ENCODE data around the gene F10.
A peak's percentile ranks its signal among the peaks of the same experiment; 100 is the strongest.

Gene F10

DNA sequence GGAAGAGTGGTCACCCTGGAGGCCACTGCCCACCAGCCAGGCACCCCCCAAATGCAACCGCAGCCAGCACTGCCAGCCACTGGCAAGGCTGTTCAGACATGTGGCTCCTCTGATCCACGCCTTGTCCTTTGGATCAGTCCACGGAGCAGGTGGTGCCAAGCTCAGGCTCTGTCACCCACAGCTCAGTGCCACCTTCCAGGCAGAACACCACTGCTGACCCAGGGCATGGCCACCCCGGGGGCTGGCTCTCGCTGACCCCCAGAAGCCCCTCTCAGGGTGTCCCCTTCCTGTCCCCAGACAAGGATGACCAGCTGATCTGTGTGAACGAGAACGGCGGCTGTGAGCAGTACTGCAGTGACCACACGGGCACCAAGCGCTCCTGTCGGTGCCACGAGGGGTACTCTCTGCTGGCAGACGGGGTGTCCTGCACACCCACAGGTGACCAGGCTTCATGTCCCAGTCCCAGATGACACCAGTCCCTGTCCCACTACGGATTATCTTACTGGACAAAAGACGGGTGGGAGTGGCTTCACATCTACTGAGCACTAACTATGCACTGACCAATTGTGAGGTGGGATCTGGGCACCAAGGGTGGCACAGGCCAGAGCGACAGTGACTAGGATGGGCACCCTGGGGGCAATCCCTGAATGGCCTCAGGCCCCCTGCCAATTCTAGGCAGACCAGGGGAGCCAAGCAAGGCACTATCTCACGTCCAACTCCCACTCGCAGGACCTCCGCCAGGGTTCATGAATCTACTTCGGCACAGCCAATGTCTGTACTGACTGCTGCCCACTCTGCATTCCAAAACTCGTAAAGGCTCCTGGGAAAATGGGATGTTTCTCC, 7.0 kb upstream of the F10 start:
- DNase-seq (ENCODE audit: low read depth): no peak
- TF ChIP-seq, protein P1, sequence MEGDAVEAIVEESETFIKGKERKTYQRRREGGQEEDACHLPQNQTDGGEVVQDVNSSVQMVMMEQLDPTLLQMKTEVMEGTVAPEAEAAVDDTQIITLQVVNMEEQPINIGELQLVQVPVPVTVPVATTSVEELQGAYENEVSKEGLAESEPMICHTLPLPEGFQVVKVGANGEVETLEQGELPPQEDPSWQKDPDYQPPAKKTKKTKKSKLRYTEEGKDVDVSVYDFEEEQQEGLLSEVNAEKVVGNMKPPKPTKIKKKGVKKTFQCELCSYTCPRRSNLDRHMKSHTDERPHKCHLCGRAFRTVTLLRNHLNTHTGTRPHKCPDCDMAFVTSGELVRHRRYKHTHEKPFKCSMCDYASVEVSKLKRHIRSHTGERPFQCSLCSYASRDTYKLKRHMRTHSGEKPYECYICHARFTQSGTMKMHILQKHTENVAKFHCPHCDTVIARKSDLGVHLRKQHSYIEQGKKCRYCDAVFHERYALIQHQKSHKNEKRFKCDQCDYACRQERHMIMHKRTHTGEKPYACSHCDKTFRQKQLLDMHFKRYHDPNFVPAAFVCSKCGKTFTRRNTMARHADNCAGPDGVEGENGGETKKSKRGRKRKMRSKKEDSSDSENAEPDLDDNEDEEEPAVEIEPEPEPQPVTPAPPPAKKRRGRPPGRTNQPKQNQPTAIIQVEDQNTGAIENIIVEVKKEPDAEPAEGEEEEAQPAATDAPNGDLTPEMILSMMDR (conservative IDR thresholded peaks at IDR 0.05; ENCODE audit: low read length): no peak
- H3K4me3 ChIP-seq (ENCODE audit: low read length): no peak overlapping the region

DNA sequence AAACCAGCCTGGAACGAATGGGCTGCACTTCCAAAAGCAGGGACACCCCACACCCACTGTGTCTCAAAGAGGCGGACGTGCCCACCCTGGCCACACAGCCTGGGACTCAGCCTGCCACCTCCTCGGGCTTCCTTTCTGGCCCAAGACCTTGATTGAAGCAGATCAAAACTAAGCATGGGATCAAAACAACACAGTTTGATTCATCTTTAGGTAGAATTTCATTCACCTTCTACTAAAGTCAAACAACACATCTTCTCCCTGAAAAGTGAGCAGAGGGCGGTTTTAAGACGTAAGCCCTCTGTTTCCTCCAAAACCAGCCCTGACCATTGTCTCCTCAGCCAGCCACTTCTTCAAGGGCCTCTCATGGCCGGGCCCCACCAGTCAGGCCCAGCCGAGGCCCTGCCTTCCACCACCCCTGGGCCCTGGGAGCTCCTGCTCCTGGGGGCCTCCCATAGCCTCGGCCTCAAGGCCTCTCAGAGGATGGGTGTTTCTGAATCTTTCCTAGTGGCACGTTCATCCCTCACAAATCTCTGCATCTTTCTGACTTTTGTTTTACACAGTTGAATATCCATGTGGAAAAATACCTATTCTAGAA, 6.3 kb upstream of the F10 start:
- TF ChIP-seq, protein P1 (conservative IDR thresholded peaks at IDR 0.05; ENCODE audit: low read length): no peak
- H3K4me3 ChIP-seq (ENCODE audit: low read length): no peak overlapping the region
- no peak for DNase-seq (ENCODE audit: low read depth)

DNA sequence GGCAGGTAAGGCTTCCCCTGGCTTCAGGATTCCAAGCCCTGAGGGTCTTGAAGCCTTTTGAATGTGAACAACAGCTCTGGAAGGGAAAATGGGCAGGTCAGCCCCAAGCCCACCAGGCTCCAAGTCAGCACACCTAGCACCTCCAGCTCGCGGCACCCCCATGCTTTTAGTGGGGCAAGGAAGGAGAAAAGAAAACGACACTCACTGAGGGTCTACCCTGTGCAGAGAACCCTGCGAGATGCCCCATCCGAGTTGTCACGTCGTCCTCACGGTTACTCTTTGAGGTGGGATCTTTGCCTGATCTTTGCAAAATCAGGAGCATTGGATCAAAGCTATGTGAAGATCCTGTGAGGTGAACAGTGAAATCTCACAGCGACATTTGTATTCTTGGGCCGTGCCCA, 5.7 kb upstream of the F10 start:
- TF ChIP-seq, protein P1 (conservative IDR thresholded peaks at IDR 0.05; ENCODE audit: low read length): no peak
- H3K4me3 ChIP-seq (ENCODE audit: low read length): no peak overlapping the region

DNA sequence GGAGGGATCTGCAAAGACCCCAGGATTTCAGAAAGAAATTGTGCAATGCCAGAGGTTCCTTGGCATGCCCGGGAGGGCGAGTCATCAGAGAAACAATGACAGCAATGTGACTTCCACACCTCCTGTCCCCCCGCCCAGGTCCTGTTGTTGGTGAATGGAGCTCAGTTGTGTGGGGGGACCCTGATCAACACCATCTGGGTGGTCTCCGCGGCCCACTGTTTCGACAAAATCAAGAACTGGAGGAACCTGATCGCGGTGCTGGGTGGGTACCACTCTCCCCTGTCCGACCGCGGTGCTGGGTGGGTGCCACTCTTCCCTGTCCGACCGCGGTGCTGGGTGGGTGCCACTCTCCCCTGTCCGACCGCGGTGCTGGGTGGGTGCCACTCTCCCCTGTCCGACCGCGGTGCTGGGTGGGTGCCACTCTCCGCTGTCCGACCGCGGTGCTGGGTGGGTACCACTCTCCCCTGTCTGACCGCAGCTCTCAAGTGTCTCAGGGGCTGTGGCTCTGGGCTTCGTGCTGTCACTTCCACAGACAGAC, 5.2 kb upstream of the F10 start:
- TF ChIP-seq, protein P1 (conservative IDR thresholded peaks at IDR 0.05; ENCODE audit: low read length): no peak
- DNase-seq (ENCODE audit: low read depth): peak; percentile 9
- H3K4me3 ChIP-seq (ENCODE audit: low read length): no peak overlapping the region

More for the DNA sequence above, 5.7 kb upstream of the F10 start:
- no peak for DNase-seq (ENCODE audit: low read depth)

DNA sequence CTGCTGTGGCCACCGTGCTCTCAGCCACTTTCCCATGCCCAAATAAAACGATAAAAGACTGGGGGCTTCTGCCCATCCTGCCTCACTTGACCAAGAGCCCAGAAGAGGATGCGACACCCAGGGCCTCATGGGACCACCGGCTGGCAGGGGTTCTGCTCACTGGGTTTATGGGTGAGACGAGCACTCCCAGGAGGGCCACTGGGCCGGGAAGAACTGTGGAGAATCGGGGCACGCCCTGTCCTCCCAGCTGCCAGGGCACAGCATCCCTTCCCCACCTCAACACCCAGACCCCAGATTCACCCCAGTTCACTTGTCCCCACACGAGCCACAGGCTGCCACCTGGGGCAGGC, 4.7 kb upstream of the F10 start:
- TF ChIP-seq, protein P1 (conservative IDR thresholded peaks at IDR 0.05; ENCODE audit: low read length): no peak
- no peak overlapping the region for H3K4me3 ChIP-seq (ENCODE audit: low read length)
- no peak for DNase-seq (ENCODE audit: low read depth)

DNA sequence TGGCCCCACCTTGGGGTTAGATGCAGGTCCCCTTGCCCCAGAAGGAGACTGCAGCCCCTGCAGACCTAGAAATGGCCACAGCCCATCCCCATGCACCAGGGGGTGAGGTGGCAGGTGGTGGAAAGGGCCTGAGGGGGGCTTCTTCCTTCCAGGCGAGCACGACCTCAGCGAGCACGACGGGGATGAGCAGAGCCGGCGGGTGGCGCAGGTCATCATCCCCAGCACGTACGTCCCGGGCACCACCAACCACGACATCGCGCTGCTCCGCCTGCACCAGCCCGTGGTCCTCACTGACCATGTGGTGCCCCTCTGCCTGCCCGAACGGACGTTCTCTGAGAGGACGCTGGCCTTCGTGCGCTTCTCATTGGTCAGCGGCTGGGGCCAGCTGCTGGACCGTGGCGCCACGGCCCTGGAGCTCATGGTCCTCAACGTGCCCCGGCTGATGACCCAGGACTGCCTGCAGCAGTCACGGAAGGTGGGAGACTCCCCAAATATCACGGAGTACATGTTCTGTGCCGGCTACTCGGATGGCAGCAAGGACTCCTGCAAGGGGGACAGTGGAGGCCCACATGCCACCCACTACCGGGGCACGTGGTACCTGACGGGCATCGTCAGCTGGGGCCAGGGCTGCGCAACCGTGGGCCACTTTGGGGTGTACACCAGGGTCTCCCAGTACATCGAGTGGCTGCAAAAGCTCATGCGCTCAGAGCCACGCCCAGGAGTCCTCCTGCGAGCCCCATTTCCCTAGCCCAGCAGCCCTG, 4.2 kb upstream of the F10 start:
- TF ChIP-seq, protein P1 (conservative IDR thresholded peaks at IDR 0.05; ENCODE audit: low read length): no peak
- H3K4me3 ChIP-seq (ENCODE audit: low read length): no peak overlapping the region
- no peak for DNase-seq (ENCODE audit: low read depth)

All from AG10803 (cell line).